ENCODE data around the gene ATAT1.

Gene ATAT1

DNA sequence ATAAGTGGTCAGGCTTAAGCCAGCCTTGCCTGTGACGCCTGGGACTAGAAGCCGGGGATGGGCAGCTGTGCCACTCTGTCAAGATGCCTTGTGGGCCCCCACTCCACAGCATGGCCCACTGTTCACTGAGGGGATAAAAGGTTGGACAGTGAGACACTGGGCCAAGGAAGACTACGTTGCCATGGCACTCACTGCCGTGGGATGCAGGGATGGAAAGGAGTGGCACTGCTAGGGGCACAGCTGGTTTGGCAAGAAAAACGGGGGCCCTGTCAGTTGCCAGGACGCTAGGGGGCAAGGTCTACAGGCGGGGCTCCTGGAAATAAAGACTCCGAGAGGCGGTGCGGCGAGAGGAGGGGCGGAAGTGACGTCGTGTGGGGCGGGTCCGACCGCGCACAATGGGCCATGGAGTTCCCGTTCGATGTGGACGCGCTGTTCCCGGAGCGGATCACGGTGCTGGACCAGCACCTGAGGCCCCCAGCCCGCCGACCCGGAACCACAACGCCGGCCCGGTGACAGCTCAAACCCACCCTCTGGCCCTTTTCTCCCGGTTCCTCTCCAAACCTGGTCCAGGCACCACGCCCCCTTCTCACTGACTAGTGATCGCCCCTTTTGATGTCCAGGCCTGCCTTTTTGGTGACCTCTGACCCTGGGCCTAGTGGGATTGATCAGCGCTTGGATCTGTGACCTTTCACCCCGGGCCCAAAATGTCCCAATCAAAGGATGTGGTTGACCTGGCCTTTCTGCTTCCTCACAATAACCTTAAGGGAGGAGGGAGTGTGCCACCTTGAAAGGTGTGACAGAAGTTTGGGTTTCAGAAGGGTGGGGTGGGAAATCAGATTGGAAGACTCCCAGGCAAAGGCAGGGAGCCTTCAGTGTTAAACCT is at the start of gene ATAT1:
Gene ATAT1 (plus strand): TSS at position 391 of the 883 bp plus-strand sequence.
- peak; percentile 83 for DNase-seq (ENCODE audit: low read depth, low spot score)

GRCh38 chr6:30578051-30578450 is 48.6 kb upstream of the ATAT1 start:
- no peak for DNase-seq (ENCODE audit: low read depth, low spot score)

GRCh38 chr6:30583921-30584320 is 42.8 kb upstream of the ATAT1 start:
- no peak for DNase-seq (ENCODE audit: low read depth, low spot score)

- DNase-seq (ENCODE audit: low read depth, low spot score): no peak
Observed at GRCh38 chr6:30589754-30590358, 36.8 kb upstream of the ATAT1 start.

DNA sequence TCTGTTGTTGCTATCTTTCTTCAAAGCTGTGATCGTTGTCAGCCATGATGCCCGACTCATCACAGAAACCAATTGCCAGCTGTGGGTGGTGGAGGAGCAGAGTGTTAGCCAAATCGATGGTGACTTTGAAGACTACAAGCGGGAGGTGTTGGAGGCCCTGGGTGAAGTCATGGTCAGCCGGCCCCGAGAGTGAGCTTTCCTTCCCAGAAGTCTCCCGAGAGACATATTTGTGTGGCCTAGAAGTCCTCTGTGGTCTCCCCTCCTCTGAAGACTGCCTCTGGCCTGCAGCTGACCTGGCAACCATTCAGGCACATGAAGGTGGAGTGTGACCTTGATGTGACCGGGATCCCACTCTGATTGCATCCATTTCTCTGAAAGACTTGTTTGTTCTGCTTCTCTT is 36.2 kb upstream of the ATAT1 start:
- no peak for DNase-seq (ENCODE audit: low read depth, low spot score)

- DNase-seq (ENCODE audit: low read depth, low spot score): no peak
Observed at GRCh38 chr6:30591008-30591407, 35.7 kb upstream of the ATAT1 start.

DNA sequence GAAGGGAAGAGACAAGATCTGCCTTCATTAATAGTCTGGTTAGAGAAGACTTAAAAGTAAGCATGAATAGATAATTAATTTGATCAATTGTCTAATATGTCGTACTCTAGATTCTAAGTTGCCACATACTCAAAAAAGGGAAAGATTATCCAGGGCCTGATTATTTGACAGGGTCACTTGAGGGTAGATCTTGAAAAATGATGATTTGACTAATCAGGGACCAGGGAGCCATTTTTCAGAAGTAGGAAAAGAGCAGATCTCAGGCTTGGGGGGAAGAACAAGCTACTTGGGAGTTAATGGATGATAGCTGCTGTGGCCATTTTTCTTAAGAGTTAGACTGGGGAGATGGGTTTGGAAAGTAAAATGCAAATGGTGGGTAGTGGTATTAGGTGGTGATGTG is 34.4 kb upstream of the ATAT1 start:
- DNase-seq (ENCODE audit: low read depth, low spot score): no peak

DNA sequence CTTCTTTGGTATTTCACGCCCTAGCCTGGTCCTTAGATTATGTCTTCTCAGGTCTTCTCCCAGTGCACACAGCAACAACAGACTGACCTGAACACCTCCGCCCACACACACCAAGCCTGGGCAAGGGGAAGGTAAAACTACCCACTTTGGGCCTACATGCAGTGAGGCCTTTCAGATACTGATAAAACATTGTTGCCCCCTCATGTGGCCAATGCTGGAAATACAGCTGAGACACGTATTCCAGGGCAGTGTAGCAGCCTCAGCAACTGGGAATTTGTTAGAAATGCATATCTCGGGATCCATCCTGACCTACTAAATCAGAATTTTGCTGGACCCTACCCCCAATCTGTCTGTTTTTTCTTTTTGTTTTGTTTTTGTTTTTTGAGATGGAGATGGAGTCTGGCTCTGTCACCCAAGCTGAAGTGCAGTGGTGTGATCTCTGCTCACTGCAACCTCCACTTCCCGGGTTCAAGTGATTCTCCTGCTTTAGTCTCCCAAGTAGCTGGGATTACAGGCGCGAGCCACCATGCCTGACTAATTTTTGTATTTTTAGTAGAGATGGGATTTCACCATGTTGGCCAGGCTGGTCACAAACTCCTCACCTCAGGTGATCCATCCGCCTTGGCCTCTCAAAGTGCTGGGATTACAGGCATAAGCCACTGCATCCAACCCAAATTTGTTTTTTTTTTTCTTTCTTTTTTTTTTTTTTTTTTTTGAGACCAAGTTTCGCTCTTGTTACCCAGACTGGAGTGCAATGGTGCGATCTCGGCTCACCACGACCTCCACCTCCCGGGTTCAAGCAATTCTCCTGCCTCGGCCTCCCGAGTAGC is 29.1 kb upstream of the ATAT1 start:
- DNase-seq (ENCODE audit: low read depth, low spot score): peak; percentile 62

GRCh38 chr6:30598912-30599624 is 27.6 kb upstream of the ATAT1 start:
- DNase-seq (ENCODE audit: low read depth, low spot score): no peak

DNA sequence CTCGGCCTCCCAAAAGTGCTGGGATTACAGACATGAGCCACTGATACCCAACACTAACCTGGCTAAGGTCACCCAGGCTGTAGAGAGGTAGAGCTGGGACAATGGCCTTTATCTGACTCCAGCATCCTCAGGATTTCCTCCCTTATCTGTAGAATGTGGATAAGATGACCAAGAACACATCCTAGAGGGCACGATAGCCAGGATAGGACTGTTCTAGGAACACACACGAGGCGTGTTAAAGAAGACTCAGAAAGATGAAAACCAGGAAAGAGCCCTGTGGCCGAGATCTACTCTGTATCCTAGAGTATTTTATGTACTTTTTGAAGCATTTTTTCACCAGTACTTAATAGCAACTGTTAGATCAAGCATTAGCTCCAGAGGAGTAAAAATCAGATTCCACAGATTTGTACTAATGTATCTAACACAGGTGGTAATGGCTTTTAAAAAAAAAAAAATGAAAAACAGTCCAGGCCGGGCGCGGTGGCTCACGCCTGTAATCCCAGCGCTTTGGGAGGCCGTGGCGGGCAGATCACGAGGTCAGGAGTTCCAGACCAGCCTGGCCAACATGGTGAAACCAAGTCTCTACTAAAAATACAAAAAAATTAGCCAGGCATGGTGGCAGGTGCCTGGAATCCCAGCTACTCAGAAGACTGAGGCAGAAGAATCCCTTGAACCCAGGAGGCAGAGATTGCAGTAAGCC is 26.9 kb upstream of the ATAT1 start:
- DNase-seq (ENCODE audit: low read depth, low spot score): no peak

- DNase-seq (ENCODE audit: low read depth, low spot score): no peak
Observed at GRCh38 chr6:30600451-30600961, 26.2 kb upstream of the ATAT1 start.

- no peak for DNase-seq (ENCODE audit: low read depth, low spot score)
Observed at GRCh38 chr6:30601436-30601814, 25.2 kb upstream of the ATAT1 start.

DNA sequence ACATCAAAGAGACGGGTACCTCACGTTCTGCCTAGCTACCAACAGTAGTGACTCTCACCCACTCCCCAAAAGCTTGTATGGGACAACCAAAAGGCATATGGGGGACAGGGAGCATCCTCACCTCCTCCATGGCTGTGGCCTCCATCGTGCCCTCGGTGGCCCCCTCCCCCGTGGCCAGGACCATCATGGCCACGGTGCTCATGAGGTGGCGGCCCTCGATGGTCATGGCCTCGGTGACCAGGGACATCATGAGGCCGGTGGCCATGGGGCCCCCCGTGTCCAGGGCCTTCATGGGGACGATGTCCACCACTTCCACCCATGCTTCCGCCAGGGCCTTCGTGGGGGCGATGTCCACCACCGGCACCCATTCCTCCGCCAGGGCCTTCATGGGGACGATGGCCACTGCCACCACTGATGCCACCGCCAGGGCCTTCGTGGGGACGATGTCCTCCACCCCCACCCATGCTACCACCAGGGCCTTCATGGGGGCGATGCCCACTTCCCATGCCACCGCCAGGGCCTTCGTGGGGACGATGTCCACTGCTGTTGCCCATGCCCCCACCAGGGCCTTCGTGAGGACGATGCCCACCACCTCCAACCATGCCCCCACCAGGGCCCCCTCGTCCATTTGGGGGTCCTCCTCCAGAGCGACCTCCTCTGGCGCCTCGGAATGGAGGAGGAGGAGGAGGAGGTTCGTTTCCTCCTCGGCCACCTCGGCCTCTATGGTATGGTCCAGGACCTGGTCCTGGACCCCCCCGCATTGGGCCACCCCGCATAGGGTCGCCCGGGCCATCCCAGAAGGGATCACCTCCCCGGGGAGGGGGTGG is 24.6 kb upstream of the ATAT1 start:
- no peak for DNase-seq (ENCODE audit: low read depth, low spot score)

DNA sequence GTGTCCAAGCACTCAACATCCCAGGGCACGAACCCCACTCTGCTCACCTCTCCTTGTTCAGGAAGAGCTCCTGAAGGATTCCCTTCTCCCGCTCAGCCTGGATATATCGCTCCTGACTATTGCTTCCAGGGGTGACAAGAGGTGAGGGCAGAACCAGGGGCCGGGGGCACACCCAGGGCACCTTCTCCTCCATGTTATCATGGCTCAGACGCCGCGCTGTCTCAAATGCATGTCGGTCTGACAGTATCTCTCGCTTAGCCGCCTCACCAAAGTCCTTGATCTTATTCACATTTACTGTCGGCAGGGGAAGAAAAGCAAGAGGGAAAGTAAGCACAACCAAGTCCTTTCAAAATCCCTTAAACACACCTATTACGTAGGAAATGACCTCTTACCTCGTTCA is 22.7 kb upstream of the ATAT1 start:
- no peak for DNase-seq (ENCODE audit: low read depth, low spot score)

DNA sequence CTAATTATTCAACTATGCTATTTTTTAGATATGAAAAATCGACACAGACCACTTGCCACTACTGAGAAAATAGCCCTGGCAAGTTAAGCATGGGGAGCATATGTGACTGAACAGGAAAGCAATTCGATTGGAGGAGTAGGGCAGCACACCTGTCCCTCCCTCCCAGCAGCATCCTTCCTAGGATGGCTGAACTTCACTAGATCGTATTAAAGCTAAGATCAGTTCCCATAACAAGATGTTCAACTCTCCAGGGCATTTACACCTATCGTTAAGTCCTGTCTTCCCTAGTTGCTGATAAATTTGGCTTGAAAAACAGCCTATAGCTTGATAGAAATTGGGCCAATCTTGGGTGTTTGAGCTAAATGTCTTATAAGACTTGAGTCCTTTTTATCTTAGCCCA is 16.6 kb upstream of the ATAT1 start:
- no peak for DNase-seq (ENCODE audit: low read depth, low spot score)

DNA sequence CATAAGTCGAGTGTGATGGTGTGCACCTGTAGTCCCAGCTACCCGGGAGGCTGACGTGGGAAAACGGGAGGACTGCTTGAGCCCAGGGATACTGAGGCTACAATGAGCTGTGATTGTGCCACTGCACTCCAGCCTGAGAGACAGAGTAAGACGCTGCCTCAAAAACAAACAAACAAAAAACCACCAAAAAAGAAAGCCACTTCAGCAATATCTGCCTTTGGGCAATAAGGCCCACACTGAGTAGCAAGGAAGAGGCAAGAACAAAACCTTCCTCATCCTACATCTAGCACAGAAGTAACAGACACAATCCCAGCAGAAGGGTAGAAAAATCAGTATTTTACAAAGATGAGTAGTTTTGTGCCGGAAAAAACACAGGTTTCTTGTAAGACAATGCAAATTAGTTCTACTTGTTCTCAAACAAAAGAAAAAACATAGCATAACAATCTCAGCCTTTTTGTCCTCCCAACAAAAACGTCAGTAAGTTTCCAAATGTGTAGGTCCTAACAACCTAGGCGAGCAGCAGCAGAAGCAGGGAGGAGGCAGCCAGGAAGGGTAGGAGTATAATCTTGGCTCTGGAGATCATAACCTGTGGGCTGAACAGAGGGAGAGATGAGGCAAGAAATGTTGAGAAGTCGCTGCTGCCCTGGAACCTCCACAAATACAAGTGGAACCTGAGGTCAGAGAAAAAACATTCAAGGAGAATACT is 15.4 kb upstream of the ATAT1 start:
- DNase-seq (ENCODE audit: low read depth, low spot score): no peak

DNA sequence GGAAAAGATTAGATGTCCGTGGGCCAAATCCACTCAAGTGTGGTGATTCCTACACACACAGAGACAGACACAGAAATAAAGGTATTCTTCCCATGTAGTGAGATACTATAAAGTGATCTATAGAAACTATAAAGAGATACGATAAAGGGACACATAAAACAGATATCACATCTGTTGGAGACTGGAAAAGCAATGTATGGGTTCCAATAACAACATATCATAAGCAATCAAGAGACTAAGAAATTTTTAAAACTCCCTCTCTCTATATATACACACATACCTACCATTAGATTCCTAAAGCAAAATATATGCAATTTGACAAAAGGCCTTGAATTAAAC is 14.8 kb upstream of the ATAT1 start:
- no peak for DNase-seq (ENCODE audit: low read depth, low spot score)

- DNase-seq (ENCODE audit: low read depth, low spot score): no peak
Observed at GRCh38 chr6:30612213-30612612, 14.5 kb upstream of the ATAT1 start.

GRCh38 chr6:30612687-30613248 is 13.9 kb upstream of the ATAT1 start:
- no peak for DNase-seq (ENCODE audit: low read depth, low spot score)

Data from activated naive CD8-positive, alpha-beta T cell treated with anti-CD3 and anti-CD28 coated beads, Interleukin-2, amount 50 U/mL, for 16 hours (primary cell).